Activated CD8-positive, alpha-beta memory T cell treated with anti-CD3 and anti-CD28 coated beads for 36 hours (primary cell): ENCODE measurements around the gene PPP6R3. TPM values are rescaled to one million over a fixed set of nuclear protein-coding genes. Genes with fewer than 3 reads are reported as not detected.

Source experiments
- CTCF ChIA-PET: fragments of 350-600 bp; sonication (Branson Sonifier 250); formaldehyde crosslinking; loops from one replicate; lab custom pipeline; 2021; ENCODE audit warnings: antibody characterized with exemption; lab: Charles Lee
- POLR2A ChIA-PET: fragments of 350-600 bp; sonication (Branson Sonifier 250); formaldehyde crosslinking; loops from one replicate; lab custom pipeline; 2021; ENCODE audit warnings: antibody characterized with exemption; lab: Charles Lee
- total RNA-seq, 2 experiments: library from RNA; stranded (reverse); gene quantifications; one replicate each; pipeline ENCODE4 v1.2.3, GENCODE V29; 2021

Gene PPP6R3, protein sequence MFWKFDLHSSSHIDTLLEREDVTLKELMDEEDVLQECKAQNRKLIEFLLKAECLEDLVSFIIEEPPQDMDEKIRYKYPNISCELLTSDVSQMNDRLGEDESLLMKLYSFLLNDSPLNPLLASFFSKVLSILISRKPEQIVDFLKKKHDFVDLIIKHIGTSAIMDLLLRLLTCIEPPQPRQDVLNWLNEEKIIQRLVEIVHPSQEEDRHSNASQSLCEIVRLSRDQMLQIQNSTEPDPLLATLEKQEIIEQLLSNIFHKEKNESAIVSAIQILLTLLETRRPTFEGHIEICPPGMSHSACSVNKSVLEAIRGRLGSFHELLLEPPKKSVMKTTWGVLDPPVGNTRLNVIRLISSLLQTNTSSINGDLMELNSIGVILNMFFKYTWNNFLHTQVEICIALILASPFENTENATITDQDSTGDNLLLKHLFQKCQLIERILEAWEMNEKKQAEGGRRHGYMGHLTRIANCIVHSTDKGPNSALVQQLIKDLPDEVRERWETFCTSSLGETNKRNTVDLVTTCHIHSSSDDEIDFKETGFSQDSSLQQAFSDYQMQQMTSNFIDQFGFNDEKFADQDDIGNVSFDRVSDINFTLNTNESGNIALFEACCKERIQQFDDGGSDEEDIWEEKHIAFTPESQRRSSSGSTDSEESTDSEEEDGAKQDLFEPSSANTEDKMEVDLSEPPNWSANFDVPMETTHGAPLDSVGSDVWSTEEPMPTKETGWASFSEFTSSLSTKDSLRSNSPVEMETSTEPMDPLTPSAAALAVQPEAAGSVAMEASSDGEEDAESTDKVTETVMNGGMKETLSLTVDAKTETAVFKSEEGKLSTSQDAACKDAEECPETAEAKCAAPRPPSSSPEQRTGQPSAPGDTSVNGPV
- total RNA-seq, result 100 to 1,000 TPM; 116 to 120 TPM

DNA sequence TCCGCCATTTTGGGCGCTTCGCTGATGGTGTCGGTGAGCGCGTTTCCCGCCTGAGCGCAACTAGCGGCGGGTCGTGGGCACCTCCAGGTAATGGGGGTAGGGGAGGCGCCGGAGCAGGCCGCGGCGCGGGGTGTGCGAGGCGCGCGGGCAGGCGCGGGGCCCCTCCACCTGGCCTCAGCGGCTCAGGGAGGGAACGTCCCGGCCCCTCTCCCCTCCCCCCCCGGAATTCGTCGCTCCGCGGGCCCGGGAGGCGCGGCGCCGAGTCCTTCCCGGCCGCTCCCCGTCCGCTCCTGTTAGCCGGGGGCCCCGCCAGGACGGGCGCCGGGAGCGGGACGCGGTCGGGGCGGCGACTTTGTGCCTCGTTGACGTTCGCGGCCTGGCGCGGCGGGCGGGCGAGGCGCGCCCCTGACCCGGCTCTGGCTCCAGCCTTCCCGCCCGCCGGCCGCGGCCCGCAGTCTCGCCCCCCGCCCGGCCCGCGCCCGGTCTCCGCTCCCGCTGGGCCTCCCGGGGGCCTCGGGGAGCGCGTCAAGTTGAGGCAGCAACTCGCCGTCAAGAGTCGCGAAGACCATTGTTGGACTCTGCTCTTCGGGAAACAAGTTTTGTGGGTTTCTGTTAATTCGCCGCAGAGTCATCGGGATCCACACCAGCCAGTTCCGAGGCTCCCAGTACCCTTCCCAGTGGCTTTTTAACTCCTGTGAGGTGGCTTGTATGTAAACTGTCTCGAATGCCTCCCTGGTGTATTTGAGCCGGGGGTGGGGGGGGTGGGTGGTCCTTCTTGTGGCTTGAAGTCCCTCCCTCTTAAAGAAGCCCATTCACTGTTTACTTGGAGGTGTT, at the start of gene PPP6R3:
Gene PPP6R3 (plus strand): TSS at position 12 of the 834 bp plus-strand sequence. CDS start 76,913 bp downstream, outside the sequence.
- ChIA-PET POLR2A (interaction anchor here (0.6 kb wide), 1 partner anchor 45 kb away, joined by 4 read pairs; no protein-coding TSS in a partner anchor), CTCF (no interaction called here)

DNA sequence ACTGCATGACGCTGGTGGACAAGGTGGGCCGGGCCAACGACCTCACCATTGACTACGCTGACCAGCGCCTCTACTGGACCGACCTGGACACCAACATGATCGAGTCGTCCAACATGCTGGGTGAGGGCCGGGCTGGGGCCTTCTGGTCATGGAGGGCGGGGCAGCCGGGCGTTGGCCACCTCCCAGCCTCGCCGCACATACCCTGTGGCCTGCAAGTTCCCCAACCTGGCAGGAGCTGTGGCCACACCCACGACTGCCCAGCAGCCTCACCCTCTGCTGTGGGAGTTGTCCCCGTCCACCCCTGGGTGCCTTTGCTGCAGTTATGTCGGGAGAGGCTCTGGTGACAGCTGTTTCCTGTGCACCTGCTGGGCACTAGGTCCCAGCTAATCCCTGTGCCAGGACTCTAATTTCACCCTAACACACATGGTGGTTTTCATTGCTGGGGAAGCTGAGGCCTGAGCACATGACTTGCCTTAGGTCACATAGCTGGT, 49.0 kb upstream of the PPP6R3 start:
- ChIA-PET CTCF (interaction anchor here (0.6 kb wide), 1 partner anchor 347 kb away, joined by 4 read pairs; no protein-coding TSS in a partner anchor), POLR2A (no interaction called here)

DNA sequence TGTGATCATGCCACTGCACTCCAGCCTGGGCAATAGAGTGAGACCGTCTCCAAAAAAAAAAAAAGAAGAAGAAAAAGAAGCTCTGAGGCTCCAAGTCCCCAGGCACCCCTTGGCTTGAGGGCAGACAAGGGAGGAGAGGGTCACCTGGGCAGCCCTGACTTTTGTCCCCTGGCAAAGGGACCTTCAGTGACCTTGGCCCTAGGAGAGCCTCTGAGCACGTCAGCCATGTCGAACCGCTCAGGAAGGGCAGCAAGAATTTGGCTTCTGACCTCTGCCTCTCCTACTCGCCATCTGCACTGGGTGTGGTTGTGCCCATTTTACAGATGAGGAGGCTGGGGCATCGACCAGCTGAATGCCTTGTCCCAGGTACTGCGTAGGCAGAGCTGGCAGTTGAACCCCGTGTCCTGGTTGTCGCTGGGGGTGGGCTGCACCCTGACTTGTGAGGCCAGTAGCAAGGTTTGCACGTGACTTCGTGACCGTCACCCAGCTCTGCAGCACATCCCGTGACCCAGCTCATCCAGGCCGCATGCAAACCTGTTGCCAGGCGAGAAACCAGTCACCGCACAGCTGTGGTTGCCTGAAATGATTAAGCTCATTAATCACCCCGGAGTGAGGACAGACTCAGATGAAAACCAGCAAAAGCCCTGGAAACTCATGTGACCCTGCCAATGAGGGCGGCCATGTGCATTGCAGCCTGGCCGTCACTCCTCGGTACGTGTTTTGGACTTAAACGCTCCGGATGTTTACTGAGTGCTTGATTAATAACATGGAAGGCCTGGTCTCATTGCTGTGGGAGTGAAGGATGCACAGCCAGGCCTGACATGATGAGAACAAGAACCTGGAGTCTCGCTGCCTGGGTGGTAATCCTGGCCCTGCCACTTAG, 47.7 kb upstream of the PPP6R3 start:
- CTCF ChIA-PET, result interaction anchor here (0.6 kb wide), 1 partner anchor 17 kb away, joined by 3 read pairs; no protein-coding TSS in a partner anchor
- POLR2A ChIA-PET, result no interaction called here

DNA sequence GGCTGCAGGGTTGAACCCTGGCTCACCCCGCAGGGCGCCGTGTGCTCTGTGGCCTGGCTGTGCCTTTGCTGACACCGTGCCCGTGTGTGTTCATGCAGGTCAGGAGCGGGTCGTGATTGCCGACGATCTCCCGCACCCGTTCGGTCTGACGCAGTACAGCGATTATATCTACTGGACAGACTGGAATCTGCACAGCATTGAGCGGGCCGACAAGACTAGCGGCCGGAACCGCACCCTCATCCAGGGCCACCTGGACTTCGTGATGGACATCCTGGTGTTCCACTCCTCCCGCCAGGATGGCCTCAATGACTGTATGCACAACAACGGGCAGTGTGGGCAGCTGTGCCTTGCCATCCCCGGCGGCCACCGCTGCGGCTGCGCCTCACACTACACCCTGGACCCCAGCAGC, 47.0 kb upstream of the PPP6R3 start:
- CTCF ChIA-PET, result interaction anchor here (1.3 kb wide), 1 partner anchor 10 kb away, joined by 3 read pairs; no protein-coding TSS in a partner anchor
- POLR2A ChIA-PET, result no interaction called here

DNA sequence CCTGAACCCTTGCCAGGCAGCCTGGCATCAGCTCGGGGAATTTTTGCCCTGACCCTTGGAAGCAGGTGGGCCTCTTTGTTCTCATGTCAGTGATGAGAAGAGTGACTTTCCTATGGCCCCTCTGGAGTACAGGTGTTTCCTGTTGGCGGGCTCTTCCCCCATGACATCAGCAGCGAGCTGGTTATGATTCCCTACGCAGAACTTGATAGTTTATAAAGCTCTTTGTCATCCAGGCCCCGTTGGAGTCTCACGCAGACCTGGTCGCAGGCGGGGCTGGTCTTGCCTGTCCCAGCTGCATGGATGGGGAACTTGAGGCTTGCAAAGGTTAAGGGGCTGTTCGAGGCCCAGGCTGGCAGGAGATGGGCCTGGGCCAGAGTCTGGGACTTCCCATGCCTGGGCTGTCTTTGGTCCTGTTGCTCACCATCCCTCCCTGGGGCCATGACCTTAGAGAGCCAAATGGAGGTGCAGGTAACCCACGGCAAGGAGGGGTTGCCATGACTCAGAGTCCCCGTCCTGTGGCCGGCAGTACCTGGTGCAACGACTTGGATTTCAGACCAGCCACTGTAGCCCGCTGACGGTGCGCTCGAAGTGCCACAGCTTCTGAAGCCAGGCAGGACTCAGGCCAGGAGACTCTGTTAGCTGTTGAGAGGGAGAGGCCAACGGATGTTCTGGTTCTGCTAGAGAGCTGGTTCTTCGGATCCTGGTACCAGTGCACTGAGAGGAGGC, 45.9 kb upstream of the PPP6R3 start:
- ChIA-PET POLR2A (no interaction called here), CTCF (interaction anchor here (1.3 kb wide), 1 partner anchor 11 kb away, joined by 3 read pairs; no protein-coding TSS in a partner anchor)

DNA sequence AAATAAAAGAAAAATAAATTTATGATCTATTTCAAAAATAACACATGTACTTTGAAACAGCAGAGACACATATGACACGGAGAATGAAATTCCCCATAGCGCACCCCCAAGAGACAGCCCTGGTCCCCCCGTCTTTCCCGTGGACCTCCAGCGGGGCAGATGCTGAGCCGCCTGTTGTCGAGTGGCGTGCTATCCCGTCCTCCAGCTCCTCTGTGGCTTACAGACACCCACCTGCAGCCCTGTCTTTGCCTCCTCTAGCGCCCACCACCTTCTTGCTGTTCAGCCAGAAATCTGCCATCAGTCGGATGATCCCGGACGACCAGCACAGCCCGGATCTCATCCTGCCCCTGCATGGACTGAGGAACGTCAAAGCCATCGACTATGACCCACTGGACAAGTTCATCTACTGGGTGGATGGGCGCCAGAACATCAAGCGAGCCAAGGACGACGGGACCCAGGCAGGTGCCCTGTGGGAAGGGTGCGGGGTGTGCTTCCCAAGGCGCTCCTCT, 44.4 kb upstream of the PPP6R3 start:
- CTCF ChIA-PET, result no interaction called here
- POLR2A ChIA-PET, result interaction anchor here (0.6 kb wide), 1 partner anchor 44 kb away, joined by 4 read pairs; the partner anchor contains the start of gene PPP6R3

DNA sequence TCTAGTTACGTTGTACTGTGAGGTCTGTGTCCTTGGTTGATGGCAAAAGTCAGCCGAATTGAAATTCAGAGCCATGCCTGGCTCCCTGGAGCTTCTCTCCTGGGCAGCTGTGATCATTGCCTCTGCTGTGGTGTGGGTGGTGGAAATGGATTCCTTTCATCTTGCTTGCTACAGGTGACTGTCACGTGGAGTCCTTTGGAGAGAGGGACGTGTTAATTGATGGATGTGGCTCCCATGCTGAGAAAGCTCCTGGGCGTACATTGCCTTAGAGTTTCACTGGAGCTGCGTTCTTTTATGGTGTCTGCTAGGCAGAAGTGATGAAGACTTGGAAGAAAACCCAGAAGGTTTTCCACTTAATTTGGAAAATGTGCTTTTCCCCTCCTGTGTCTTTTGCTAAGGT, 41.9 kb upstream of the PPP6R3 start:
- CTCF ChIA-PET, result no interaction called here
- POLR2A ChIA-PET, result no interaction called here

DNA sequence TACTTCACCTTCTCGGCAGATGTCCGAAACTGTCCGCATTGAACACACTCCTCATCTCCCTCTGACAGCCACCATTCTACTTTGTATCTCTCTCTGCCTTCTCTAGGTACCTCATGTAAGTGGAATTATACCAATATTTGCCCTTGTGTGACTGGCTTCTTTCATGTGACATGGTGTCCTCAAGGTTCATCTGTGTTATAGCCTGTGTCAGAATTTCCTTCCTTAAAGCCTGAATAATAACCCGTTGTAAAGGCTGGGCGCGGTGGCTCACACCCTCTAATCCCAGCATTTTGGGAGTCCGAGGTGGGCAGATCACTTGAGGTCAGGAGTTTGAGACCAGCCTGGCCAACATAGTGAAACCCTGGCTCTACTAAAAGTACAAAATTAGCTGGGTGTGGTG, 40.4 kb upstream of the PPP6R3 start:
- ChIA-PET CTCF (no interaction called here), POLR2A (no interaction called here)

DNA sequence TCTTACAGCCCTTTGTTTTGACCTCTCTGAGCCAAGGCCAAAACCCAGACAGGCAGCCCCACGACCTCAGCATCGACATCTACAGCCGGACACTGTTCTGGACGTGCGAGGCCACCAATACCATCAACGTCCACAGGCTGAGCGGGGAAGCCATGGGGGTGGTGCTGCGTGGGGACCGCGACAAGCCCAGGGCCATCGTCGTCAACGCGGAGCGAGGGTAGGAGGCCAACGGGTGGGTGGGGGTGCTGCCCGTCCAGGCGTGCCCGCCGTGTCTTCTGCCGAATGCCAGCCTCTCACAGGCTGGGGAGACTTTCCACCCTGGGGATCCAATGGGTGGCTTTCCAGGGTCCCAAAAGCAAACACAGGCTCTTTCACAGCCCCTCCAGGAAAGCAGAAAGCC, 37.1 kb upstream of the PPP6R3 start:
- CTCF ChIA-PET, result interaction anchor here (1.1 kb wide), 1 partner anchor 30 kb away, joined by 3 read pairs; no protein-coding TSS in a partner anchor
- POLR2A ChIA-PET, result no interaction called here

DNA sequence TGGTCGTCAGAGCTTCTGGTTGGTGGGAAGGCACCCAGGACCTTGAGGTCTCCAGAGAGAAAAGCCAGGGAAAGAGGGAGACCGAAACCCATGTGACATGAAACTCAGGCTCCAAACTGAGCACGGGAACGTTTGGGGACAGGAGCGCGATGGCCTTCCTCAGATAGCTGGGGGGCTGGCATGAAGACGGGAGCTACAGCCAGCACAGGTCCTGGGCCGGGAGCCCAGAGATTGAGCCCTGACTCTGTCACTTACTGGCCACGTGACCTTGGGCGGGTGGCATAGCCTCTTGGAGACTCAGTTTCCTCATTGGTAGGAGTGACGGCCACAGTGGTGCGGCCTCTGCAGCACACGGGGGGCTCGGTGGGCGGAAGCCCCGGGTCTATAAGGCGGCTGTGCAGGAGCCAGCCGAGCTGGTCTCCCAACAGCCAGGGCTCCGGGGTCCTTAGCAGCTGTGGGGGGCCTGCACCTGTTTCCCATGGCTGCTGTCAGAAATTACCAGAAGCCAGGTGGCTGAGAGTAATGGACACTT, 36.4 kb upstream of the PPP6R3 start:
- CTCF ChIA-PET, result interaction anchor here (1.1 kb wide), 1 partner anchor 30 kb away, joined by 3 read pairs; no protein-coding TSS in a partner anchor
- POLR2A ChIA-PET, result no interaction called here

DNA sequence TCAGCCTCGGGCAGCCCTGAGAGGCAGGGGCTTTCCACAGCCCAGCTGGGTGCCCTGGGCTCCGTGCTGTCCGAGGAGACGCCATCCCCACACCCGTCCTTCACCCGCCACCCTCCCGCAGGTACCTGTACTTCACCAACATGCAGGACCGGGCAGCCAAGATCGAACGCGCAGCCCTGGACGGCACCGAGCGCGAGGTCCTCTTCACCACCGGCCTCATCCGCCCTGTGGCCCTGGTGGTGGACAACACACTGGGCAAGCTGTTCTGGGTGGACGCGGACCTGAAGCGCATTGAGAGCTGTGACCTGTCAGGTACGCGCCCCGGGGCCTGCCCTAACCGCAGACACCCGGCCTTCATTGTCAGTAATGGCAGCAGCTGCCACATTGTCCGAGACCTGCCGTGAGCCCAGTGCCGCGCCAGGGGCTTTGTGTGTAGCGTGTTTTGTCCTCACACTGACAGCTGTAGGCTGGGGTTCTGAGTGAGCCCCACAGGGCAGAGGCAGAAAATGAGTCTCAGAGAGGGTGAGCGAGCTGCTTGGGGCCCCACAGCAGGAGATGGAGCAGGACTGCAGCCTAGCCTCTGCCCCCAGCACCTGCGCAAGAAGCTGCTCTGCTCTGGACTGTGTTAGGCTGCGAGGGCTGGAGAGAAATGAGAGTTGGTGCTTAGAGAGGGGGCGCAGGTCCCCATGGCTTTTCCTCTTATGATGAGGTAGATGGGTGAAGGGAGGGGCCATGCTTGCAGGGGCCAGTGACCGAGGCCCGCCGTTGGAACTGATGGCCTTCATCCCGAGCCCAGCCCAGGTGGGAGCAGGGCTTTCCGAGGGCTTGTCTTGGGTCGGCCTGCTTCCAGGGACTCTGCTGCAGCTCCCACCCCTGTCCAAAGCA, 35.3 kb upstream of the PPP6R3 start:
- POLR2A ChIA-PET, result no interaction called here
- CTCF ChIA-PET, result interaction anchor here (1.4 kb wide), 1 partner anchor 42 kb away, joined by 4 read pairs; no protein-coding TSS in a partner anchor

DNA sequence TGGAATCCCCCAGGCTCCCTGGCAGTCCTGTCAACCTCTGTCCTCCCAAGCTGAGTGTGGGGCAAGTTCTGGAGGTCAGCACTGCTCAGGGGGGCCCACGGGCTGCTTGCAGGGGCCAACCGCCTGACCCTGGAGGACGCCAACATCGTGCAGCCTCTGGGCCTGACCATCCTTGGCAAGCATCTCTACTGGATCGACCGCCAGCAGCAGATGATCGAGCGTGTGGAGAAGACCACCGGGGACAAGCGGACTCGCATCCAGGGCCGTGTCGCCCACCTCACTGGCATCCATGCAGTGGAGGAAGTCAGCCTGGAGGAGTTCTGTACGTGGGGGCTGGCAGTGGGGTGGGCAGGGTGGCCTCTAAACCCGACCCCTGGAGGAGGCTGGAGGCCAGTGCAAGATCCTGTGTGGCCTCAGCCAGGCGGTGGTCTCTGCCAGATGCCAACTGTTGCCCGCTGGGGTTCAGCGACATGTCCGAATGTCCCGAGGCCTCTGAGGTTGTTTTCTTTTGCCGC, 34.6 kb upstream of the PPP6R3 start:
- POLR2A ChIA-PET, result no interaction called here
- CTCF ChIA-PET, result interaction anchor here (1.4 kb wide), 1 partner anchor 42 kb away, joined by 4 read pairs; no protein-coding TSS in a partner anchor

DNA sequence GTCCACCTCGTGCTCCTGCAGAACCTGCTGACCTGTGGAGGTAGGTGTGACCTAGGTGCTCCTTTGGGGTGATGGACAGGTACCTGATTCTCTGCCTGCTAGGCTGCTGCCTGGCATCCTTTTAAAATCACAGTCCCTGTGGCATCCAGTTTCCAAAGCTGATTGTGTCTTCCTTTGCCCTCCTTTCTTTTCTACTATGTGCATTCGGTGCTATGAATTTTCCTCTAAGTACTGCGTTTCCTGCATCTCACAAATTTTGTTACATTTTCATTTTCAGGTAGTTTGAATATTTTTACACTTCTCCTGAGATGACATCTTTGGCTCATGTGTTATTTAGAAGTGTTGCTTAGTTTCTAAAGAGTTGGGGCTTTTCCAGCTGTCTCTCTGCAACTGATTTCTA, 30.9 kb upstream of the PPP6R3 start:
- POLR2A ChIA-PET, result no interaction called here
- CTCF ChIA-PET, result no interaction called here

DNA sequence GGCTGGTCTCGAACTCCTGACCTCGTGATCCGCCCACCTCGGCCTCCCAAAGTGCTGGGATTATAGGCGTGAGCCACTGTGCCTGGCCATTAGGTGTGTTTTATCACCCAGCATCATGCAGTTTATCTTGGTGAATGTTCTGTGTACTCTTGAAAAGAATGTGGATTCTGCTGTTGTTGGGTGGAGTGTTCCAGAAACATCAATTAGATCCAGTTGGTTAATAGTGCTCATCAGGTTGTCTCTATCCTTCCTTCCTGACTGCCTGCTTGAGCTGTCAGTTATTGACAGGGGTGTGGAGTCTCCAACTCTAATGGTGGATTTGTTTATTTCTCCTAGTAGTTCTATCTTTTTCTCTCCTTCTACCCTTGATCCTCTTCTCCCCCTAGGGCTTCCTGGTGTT, 30.2 kb upstream of the PPP6R3 start:
- CTCF ChIA-PET, result interaction anchor here (0.7 kb wide), 1 partner anchor 160 kb away, joined by 3 read pairs; no protein-coding TSS in a partner anchor
- POLR2A ChIA-PET, result no interaction called here

DNA sequence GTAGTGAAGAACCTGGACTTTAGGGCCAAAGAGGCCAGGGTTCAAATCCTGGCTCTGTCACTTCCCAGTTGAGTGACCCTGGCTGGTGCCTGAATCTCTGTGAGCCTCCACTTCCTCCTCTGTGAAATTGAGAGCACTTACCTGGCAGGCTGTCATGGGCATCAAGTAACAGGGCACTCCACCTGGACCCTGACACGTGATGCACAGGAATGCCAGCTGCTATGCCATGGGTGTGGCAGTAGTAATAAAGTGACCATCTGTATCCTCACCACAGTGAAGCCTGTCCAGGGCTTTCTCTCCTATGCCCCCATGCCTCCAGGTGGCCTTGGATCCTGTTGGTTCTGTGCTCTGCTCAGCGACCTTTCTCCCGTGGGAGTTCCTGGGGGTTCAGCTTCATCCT, 29.8 kb upstream of the PPP6R3 start:
- ChIA-PET POLR2A (no interaction called here), CTCF (interaction anchor here (0.7 kb wide), 1 partner anchor 160 kb away, joined by 3 read pairs; no protein-coding TSS in a partner anchor)
